SW 1271 (cell line): Measurements from ENCODE around the gene TMEM40.
"Not testable (repeated sequence)": the region's sequence is repeated elsewhere in the genome, so short reads cannot be mapped to it uniquely, and the experiment has no call there.

Experiments used
- DNase-seq, 2 experiments: peaks; one replicate each; lab custom pipeline; 2025; lab: John Stamatoyannopoulos, UW

Gene TMEM40

GRCh38 chr3:12759097-12759679 is at the start of gene TMEM40:
TSS of gene TMEM40 (minus strand) at chr3:12759259. CDS start at chr3:12749832, 9,427 bp downstream.
- peak; percentile 67 to 68 for DNase-seq

GRCh38 chr3:12808587-12808986 is 49.5 kb upstream of the TMEM40 start:
- DNase-seq: no peak

DNA sequence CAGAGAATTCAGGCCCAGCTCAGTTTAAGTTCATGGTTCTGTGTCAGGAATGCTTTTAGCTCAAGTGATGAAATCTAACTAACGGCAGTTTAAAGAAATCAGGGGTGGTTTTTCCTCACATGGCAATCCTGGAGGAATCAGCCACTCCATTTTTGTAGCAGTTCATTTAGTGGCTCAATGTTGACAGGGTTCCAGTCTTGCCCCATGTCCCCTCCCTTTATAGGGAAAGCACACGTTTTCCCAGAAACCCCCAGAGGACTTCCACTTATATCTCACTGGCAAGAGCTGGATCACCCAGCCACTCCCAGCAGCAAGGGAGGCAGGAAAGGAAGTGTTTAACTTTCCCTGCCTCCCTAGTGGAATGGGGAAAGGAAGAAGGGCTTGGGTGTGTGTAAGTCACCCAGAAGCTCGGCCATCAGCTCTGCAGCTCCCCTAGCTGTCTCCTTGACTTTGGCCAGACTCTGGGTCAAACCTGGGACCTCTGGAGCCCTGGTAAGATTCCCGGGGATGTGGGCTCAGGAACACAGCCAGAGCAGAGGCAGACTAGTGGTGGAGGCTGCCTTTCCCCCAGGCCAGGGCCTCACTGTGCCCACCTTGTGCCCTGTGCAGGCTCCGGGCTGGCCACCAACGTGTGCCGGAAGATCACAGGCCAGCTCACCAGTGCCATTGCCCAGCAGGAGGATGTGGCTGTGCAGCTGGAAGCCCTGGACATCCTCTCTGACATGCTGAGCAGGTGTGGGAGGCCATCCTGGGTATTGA is 48.7 kb upstream of the TMEM40 start:
- no peak for DNase-seq

DNA sequence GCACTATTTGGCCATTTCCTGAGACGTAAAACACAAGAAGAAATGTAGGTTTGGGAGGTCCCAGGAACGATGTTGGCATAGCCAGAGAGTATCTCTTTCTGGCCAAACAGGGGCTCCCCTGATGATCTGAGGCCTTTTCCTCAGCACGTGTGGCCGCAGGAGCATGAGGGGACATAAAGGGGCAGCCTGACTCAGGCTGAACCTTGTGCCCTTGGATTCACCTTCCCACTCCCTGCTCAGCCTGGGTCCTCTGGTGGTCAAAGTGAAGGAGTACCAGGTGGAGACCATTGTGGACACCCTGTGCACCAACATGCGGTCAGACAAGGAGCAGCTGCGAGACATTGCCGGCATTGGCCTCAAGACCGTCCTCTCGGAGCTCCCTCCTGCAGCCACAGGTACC is 48.0 kb upstream of the TMEM40 start:
- no peak for DNase-seq

GRCh38 chr3:12803371-12803770 is 44.3 kb upstream of the TMEM40 start:
- no peak for DNase-seq

DNA sequence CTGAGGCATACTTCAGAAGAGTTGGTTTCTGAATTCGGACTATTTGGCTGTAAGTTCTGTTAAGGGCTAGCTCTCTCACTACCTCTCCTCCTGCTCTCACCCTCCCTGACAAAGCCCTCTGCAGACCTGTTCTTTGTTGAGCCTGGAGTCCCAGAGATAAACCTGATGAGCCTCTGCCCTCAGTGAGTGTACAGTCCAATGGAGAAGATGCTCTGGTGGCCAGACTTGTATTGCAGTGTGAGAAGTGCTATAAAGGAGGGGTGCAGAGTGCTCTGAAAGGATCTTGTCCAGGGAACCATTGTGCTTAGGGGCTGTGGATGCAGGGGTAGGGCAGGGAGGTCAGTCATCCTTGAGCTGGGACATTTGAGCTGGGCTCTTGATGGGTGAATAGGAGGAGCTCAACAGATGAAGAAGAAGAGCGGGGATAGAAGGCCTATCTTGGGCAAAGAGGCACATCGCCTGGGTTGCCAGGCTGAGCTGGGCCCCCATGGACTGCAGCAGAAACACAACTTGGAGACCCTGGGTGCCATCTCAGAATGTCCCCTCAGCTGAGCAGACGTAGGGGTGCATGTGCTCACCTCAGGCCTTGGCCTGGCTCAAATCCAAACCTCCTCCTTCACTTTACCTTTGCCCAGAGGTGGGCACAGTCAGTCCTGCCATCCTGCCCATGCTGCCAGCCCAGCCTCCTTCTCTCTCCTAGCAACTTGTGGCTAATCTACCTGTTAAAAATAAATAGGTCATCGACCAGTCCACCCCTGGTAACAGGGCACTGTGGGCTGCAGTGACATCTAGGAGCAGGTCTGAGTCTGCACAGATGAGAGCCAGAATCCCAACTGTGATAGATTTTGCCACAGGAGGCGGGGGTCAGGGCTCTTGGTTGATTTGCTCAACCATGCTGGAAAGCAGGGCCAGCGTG is 40.7 kb upstream of the TMEM40 start:
- DNase-seq: no peak

DNA sequence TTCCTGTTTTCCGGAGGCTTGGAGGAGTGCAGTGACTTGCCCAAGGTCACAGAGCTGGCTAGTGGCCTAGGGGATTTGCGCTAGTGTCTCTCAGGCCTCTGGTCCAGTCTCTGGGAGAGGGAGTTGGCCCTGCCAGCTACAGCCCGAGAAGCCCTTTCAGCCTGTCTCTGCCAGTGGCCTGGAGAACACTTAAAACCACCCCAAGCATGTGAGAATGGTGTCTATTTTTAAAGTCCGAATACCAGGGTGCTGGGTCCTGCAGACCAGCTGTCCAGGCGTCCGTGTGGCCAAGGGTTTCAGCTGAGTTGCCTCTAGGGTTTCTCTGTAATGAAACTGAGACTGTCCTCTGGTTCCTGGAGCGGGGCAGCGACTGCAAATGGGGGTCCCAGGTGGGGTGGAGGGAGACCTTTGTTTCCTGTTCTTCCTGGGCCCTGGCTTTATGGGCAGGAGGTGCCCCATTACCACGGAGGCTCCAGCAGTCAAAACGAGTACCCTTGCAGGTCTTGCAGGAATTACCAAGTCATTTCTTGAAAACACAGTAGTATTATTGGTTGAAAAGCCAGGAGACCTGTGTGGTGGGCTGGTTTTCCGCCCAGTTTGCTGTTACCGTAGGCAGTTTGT is 39.6 kb upstream of the TMEM40 start:
- no peak for DNase-seq

DNA sequence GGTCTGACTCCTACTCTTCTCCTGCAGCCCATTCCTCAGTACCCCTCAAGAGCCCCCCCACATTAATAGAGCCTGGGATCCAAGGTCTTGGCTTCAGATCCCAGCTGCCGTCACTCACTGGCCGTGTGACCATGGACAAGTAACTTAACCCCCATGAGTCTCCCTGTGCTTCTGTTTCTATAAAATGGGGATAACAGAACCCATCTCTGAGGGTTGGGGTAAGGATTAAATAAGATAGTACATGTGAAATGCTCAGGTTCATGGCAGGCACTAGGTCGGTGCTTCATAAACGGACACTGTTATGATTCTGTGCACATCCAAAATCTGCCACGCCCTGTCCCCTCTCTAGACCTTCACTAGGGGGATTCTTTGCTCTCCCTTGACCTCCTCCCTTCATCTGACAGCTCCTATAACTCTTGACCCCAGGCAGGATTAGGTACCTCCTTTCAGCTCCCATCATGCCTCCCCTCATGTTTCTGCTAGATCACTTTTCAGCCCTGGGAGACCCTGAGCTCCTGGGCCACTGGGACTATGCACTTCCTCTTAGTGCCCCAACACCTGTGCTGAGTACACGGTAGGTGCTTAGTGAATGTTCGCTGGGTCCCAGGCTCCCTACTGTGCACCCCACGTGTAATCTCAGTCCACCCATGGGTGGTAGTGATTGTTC is 39.0 kb upstream of the TMEM40 start:
- DNase-seq: no peak

DNA sequence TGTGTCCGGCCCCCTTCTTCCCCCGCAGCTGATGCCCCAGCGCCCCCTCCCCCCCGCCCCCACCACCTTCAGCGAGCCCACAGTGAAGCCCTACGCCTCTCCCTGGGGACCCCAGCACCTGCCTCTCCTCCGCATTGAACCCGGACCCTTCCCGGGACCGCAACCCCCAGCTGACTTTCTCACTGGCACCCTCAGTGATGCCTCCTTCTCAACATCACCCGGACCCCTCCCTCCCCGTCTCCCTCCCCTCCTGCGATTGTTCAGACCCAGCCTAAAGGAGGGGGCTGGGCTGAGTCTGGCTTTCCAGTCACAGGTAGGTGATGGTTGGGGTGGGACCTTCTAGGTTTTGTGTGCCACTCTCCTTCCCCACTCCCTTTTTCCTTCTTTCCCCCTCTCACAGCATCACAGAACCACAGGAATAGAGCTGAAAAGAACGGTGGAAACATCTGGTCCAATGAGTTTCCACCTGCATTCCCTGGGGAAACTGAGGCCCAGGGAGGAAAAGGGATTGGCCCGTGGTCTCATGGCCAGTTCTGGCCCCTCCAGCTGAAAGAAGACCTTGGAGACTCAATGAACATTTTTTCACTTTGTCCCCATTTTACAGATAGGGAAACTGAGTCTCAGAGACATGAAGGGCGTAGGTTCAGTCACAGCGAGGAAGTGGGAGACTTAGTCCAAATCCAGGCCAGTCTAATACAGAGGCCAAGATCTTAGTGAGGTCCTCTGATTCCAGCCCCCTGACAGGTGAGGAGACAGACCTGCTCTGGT is 38.2 kb upstream of the TMEM40 start:
- DNase-seq: no peak

DNA sequence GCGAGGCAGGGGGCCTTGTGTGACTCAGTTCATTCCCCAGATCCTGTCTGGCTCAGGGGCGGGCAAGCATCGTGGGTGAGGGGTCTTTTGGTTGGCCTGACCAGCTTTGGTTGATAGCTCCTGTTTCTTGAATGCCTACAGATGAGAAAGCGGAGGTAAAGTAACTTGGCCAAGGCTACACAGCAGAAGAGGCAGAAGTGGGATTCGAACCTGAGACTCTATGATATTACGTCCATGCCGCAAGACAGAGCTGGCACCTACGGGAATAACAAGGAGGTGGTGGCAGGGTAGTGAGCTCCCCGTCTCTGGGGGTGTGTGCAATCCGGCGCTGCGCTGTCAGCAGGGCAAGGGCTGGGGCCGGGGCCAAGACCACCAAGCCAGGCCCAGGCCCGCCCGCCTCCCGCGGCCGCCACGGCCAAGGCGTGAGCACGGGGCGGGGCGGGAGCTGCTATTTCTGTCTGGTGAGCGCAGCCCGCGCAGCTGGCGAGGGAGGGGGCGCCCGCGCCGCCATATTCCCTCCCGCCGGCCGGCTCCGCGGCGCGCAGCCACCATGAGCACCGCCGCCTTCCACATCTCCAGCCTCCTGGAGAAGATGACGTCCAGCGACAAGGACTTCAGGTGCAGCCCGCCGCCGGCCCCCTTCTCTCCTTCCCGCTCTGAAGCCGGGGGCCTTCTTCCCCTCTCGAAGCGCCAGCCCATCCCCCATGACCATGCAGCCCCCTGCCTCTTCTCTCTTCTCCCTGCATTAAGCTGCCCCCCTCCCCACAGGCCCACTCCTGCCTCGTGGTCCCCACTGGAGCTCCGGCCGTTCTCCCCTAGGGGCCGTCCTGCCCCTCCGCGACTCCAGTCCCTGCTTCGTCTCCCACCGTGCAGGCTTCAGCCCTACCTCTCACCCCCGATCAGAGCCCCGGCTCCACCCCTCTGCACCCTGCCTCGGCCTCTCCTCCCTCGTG is 37.4 kb upstream of the TMEM40 start, which contains the start of gene CAND2:
TSS of gene CAND2 (plus strand) at position 510 of the 953 bp plus-strand sequence. CDS start at position 551, 41 bp downstream.
- no peak for DNase-seq

DNA sequence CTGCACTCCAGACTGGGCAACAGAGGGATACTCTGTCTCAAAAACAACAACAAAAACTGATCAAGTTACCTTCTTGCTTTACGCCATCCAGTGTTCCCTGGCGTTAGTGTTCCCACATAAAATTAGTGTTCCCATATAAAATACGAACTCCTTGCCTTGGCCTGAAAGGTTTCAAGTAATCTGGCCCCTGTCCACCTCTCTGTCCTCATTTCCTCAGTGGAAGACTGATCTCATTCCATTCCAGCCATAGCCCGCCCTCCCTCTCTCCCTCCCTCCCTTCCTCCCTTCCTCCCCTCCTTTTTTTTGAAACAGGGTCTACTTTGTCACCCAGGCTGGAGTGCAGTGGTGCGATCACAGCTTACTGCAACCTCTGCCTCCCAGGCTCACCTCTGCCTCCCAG is 34.6 kb upstream of the TMEM40 start:
- no peak for DNase-seq

- DNase-seq: no peak
Observed at GRCh38 chr3:12791430-12791829, 32.4 kb upstream of the TMEM40 start.

GRCh38 chr3:12787967-12788690 is 29.1 kb upstream of the TMEM40 start:
- not testable (repeated sequence) for DNase-seq

GRCh38 chr3:12787346-12787745 is 28.3 kb upstream of the TMEM40 start:
- DNase-seq: not testable (repeated sequence)

- no peak for DNase-seq
Observed at GRCh38 chr3:12785096-12785495, 26.0 kb upstream of the TMEM40 start.

DNA sequence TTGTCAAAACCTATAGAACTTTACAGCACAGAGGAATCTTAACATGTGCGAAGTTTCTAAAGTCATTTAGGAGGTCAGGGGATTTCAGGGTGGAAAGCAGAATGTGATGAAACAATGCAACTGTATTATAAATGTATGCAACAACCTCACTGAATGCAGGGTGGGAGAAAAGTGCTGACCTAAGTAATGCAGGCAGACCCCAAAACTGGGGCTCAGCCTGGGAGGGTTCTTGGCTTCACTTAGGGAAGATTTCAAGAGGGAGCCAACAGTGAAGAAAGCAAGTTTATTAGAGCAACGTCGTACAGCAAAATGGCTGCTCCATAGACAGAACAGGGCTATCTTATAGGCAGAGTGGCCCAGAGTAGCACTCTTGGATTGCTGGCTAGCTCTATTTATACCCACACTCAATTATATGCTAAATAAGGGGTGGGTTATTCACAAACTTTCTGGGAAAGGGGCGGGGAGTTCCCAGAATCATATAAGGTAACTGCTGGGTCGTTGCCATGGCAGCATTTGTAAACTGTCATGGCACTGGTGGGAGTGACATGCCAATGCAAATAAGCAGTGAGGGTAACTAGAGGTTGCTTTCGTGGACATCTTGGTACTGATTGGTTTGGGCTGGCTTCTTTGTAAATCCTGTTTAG is 23.2 kb upstream of the TMEM40 start:
- DNase-seq: no peak

DNA sequence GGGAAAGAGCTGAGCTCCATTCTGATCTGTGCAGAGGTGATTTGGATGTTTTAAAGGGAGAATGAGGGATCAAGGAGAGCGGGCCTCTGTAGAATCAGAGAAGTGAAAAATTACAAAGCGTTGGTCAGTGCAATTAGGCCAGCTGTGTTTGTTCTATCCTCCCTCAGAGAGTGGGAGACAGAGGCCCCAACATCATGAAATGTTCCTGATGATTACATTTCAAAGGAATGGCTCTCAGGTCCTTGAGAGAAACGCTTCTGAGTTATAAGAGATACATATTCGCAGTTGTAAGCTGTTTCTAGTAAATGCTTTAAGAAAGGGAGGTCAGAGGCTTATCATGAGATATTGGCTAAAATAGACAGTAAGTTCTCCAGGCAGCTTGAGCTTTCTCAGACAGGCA is 21.7 kb upstream of the TMEM40 start:
- DNase-seq: no peak

- no peak for DNase-seq
Observed at GRCh38 chr3:12777171-12777570, 18.1 kb upstream of the TMEM40 start.
